ENCODE results near the gene DUXB. TPM values are rescaled to one million over a fixed set of nuclear protein-coding genes. Genes with fewer than 3 reads are reported as not detected.
A peak's percentile ranks its signal among the peaks of the same experiment; 100 is the strongest.

DUXB gene
- total and polyA plus RNA-seq, 2 of the 13 experiments (the other 11 are each of a cell fraction or from before 2014, with no cell fraction given): not detected

- no peak for TF ChIP-seq DDIT3 (CRISPR knock-in tag; IDR thresholded peaks at IDR 0.05)
- no peak for TF ChIP-seq ADNP (CRISPR knock-in tag; IDR thresholded peaks at IDR 0.05)
- no peak for TF ChIP-seq ATF2 (CRISPR knock-in tag; IDR thresholded peaks at IDR 0.05)
- TF ChIP-seq ZNF275 (CRISPR knock-in tag; IDR thresholded peaks at IDR 0.05; ENCODE audit: borderline replicate concordance): no peak
- TF ChIP-seq NRL (CRISPR knock-in tag; IDR thresholded peaks at IDR 0.05; ENCODE audit: borderline replicate concordance): no peak
- TF ChIP-seq ZNF207 (IDR thresholded peaks at IDR 0.05; ENCODE audit: borderline replicate concordance): no peak
- TF ChIP-seq ZNF770 (CRISPR knock-in tag; IDR thresholded peaks at IDR 0.05): no peak
- TF ChIP-seq HNRNPLL (IDR thresholded peaks at IDR 0.05; ENCODE audit: low read depth, low read length, poor library complexity, severe bottlenecking): no peak
- TF ChIP-seq ZNF44 (CRISPR knock-in tag; IDR thresholded peaks at IDR 0.05): no peak
- 0 out of 2 replicates have a peak, but pooled peaks have one; percentile 58 for TF ChIP-seq HOMEZ (CRISPR knock-in tag; IDR thresholded peaks at IDR 0.05; ENCODE audit: low read depth)
- no peak for TF ChIP-seq DMTF1 (CRISPR knock-in tag; IDR thresholded peaks at IDR 0.05)
- TF ChIP-seq MAFG (CRISPR knock-in tag; IDR thresholded peaks at IDR 0.05): no peak
- TF ChIP-seq HNF4G (IDR thresholded peaks at IDR 0.05; ENCODE audit: borderline replicate concordance, low read depth, low read length): peak; percentile 48; the same call in 1 of the 2 replicates
- TF ChIP-seq HNF4G (CRISPR knock-in tag; IDR thresholded peaks at IDR 0.05; ENCODE audit: borderline replicate concordance, low read depth): peak; percentile 51; the same call in 1 of the 2 replicates
- no peak for TF ChIP-seq ZNF337 (CRISPR knock-in tag; IDR thresholded peaks at IDR 0.05; ENCODE audit: borderline replicate concordance, low read depth)
- no peak for TF ChIP-seq SIN3A (IDR thresholded peaks at IDR 0.05; ENCODE audit: borderline replicate concordance, low read depth, low read length)
- TF ChIP-seq ZNF513 (CRISPR knock-in tag; conservative IDR thresholded peaks at IDR 0.05): no peak
Measured at GRCh38 chr16:75727221-75727620, 26.0 kb upstream of the DUXB start (continued).
